SKM-1 (cell line): ENCODE data around the gene CPAMD8.

Experiments used
- DNase-seq: peaks from one replicate; lab custom pipeline; 2025; ENCODE audit not compliant: unreplicated experiment; lab: John Stamatoyannopoulos, UW

Gene CPAMD8

GRCh38 chr19:16921766-16922591, 104.6 kb downstream of the CPAMD8 start:
- DNase-seq, result no peak

GRCh38 chr19:16920816-16921529, 105.6 kb downstream of the CPAMD8 start:
- DNase-seq, result no peak

- DNase-seq, result no peak
These were observed 107.1 kb downstream of the CPAMD8 start for GRCh38 chr19:16919496-16919895.

- no peak for DNase-seq
These were observed 109.2 kb downstream of the CPAMD8 start for GRCh38 chr19:16917401-16917800.

GRCh38 chr19:16915734-16916133, 110.9 kb downstream of the CPAMD8 start:
- DNase-seq, result no peak

GRCh38 chr19:16915135-16915534, 111.5 kb downstream of the CPAMD8 start:
- DNase-seq, result no peak

- DNase-seq, result no peak
These were observed 112.2 kb downstream of the CPAMD8 start for GRCh38 chr19:16914421-16914820.

- DNase-seq, result no peak
These were observed 113.8 kb downstream of the CPAMD8 start for GRCh38 chr19:16912780-16913179.

- no peak for DNase-seq
These were observed 115.6 kb downstream of the CPAMD8 start for GRCh38 chr19:16911046-16911445.

- DNase-seq, result no peak
These were observed 117.9 kb downstream of the CPAMD8 start for GRCh38 chr19:16908759-16909158.

- DNase-seq, result no peak
These were observed 122.0 kb downstream of the CPAMD8 start for GRCh38 chr19:16904599-16904998.

GRCh38 chr19:16903347-16903746, 123.3 kb downstream of the CPAMD8 start:
- no peak for DNase-seq

GRCh38 chr19:16902545-16902944, 124.1 kb downstream of the CPAMD8 start:
- DNase-seq, result no peak

GRCh38 chr19:16901491-16902175, 125.0 kb downstream of the CPAMD8 start:
- no peak for DNase-seq

- DNase-seq, result peak; percentile 4
These were observed 127.0 kb downstream of the CPAMD8 start for GRCh38 chr19:16899566-16900075.

GRCh38 chr19:16898361-16899015, 128.1 kb downstream of the CPAMD8 start:
- DNase-seq, result no peak

GRCh38 chr19:16897856-16898161, 128.8 kb downstream of the CPAMD8 start:
- no peak for DNase-seq

GRCh38 chr19:16897029-16897855, 129.4 kb downstream of the CPAMD8 start:
- peak; percentile 57 for DNase-seq

GRCh38 chr19:16896146-16897028, 130.2 kb downstream of the CPAMD8 start:
- DNase-seq, result no peak
